Endothelial cell (in vitro differentiated cells): Measurements from ENCODE around the gene PRR23B. TPM values are rescaled to one million over a fixed set of nuclear protein-coding genes. Genes with fewer than 3 reads are reported as not detected.

Experiments used
- DNase-seq: peaks from one replicate; pipeline ENCODE4 v3.0.0; 2021; ENCODE audit warnings: low spot score
- H3K27ac Mint-ChIP-seq: one replicate; pipeline ENCODE4 v1.8.0; 2021; ENCODE audit warnings: mixed read lengths, inconsistent platforms; ENCODE audit not compliant: unreplicated experiment
- H3K27me3 Mint-ChIP-seq: one replicate; pipeline ENCODE4 v1.8.0; 2021; ENCODE audit warnings: mild to moderate bottlenecking, moderate library complexity, mixed read lengths, inconsistent platforms; ENCODE audit not compliant: unreplicated experiment
- H3K36me3 Mint-ChIP-seq: one replicate; pipeline ENCODE4 v1.8.0; 2021; ENCODE audit warnings: mild to moderate bottlenecking, low read depth, mixed read lengths, inconsistent platforms; ENCODE audit not compliant: unreplicated experiment
- H3K4me1 Mint-ChIP-seq: one replicate; pipeline ENCODE4 v1.8.0; 2021; ENCODE audit warnings: mild to moderate bottlenecking, mixed read lengths, inconsistent platforms; ENCODE audit not compliant: unreplicated experiment
- H3K4me3 Mint-ChIP-seq: one replicate; pipeline ENCODE4 v1.8.0; 2021; ENCODE audit warnings: mild to moderate bottlenecking, mixed read lengths, inconsistent platforms; ENCODE audit not compliant: unreplicated experiment
- H3K9me3 Mint-ChIP-seq: one replicate; pipeline ENCODE4 v1.8.0; 2021; ENCODE audit warnings: mixed read lengths, inconsistent platforms; ENCODE audit not compliant: unreplicated experiment
- total RNA-seq: library from RNA; stranded (reverse); fragmentation: NEBNext Ultra II Directional; extraction: Animal tissue kit (Norgen Biotek cat#: 25700); gene quantifications from one replicate; pipeline ENCODE4 v1.2.1, GENCODE V29; 2021; ENCODE audit not compliant: unreplicated experiment
- TF ChIP-seq, protein P1 (sequence below): fragments of 200-600 bp; sonication (generic); IDR thresholded peaks from one replicate; pipeline ENCODE4 v1.5.0; 2021; ENCODE audit warnings: antibody characterized with exemption; ENCODE audit not compliant: unreplicated experiment

Gene PRR23B
- total RNA-seq, 1 donor from 2014 or later, result not detected

DNA sequence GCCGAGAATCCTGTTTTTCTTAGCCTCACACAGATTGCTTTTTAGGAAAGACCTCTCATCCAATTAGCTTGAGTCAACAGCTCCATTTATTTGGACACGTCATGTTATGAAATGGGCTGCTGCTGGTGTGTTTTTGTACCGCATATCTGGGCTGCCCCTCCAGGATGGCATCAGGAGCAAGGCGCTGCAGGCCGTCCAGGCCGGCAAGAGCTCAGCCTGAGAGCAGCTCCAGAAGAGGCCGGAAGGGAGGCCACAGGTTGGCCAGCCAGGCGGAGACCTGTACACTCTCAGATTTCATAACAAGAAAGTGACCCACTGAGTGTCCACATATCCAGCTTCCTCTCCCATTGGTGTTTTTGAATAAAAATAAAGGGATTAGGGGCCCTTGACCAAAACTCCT is 45.4 kb downstream of the PRR23B start:
- H3K36me3 Mint-ChIP-seq, result no peaks in the 10 kb centered on the region
- no peak overlapping the region for H3K27ac Mint-ChIP-seq
- no peak for DNase-seq
- no peaks in the 10 kb centered on the region for H3K9me3 Mint-ChIP-seq
- H3K27me3 Mint-ChIP-seq, result peaks cover 4% of the 10 kb centered on the region
- H3K4me3 Mint-ChIP-seq, result no peak overlapping the region
- no peaks in the 10 kb centered on the region for H3K4me1 Mint-ChIP-seq
- TF ChIP-seq, protein P1, sequence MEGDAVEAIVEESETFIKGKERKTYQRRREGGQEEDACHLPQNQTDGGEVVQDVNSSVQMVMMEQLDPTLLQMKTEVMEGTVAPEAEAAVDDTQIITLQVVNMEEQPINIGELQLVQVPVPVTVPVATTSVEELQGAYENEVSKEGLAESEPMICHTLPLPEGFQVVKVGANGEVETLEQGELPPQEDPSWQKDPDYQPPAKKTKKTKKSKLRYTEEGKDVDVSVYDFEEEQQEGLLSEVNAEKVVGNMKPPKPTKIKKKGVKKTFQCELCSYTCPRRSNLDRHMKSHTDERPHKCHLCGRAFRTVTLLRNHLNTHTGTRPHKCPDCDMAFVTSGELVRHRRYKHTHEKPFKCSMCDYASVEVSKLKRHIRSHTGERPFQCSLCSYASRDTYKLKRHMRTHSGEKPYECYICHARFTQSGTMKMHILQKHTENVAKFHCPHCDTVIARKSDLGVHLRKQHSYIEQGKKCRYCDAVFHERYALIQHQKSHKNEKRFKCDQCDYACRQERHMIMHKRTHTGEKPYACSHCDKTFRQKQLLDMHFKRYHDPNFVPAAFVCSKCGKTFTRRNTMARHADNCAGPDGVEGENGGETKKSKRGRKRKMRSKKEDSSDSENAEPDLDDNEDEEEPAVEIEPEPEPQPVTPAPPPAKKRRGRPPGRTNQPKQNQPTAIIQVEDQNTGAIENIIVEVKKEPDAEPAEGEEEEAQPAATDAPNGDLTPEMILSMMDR, result no peak

DNA sequence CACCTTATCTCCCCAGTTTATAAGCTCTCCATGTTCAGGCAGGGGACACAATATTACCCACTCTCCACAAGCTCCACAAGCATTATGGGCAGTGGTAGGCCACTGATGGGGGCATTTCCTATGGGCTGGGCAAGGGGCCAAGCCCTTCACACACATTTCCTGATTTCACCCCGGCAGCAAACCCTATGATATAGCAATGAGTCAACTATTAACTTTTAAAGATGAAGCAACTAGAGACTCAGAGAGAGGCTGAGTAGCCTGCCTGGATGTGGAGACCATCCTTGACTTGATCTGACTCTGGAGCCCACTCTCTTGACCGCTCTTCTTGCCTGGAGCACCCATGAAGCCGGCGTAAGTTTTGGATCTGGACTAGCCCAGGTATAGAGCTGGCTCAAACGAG is 46.3 kb downstream of the PRR23B start:
- DNase-seq, result no peak
- TF ChIP-seq, protein P1, result no peak
- H3K4me3 Mint-ChIP-seq, result no peak overlapping the region
- no peaks in the 10 kb centered on the region for H3K4me1 Mint-ChIP-seq
- no peaks in the 10 kb centered on the region for H3K9me3 Mint-ChIP-seq
- no peak overlapping the region for H3K27ac Mint-ChIP-seq
- H3K36me3 Mint-ChIP-seq, result no peaks in the 10 kb centered on the region
- peaks cover 4% of the 10 kb centered on the region for H3K27me3 Mint-ChIP-seq

DNA sequence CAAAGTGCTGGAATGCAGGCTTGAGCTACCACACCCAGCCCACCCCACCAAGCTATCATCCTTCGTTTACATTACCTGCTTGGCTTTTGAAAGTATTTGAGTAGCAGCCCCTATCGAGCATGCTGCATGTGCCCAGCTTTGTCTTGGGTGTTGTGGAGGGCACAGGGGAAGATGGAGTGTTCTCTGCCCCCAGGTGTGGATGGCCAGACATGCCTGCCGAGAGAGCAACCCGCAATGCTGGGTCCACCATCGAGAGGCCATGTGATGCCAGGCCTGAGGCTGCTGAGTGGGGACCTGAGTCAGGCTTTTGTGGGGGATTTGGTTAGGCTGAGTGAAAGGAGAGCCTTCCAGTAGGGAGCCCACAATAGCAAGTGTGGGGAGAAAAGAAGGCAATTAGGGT is 47.8 kb downstream of the PRR23B start:
- TF ChIP-seq, protein P1, result no peak
- Mint-ChIP-seq H3K27me3 (peaks cover 3% of the 10 kb centered on the region), H3K27ac (no peak overlapping the region), H3K4me1 (no peaks in the 10 kb centered on the region), H3K4me3 (no peak overlapping the region), H3K36me3 (no peaks in the 10 kb centered on the region), H3K9me3 (no peaks in the 10 kb centered on the region)
- no peak for DNase-seq

DNA sequence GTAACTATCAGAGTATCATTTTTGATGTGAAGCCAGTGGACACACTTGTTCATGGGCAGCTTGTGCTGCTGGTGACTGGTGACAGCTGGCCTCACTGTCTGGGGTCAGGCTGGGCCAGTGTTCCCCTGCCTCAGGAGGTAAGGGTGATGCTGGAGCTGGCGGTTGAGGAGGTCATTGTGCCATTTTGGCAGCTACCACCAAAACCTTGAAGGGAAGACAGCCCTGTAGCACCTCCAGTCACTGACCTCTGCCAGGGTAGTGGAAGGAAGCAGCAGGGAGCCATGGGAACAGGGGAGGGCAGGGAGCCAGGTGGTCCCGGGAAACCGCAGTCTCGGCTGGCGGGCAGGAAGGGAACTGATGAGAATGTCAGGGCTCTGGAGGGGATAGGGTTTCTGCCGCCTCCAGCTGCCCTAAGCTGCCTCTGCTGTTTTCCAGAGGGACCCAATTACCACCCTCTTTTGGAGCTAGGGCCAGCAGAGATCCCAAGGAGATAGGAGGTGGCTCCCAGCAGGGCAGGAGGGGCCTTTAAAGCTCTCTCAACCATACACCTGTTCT is 48.9 kb downstream of the PRR23B start:
- Mint-ChIP-seq H3K4me3 (no peak overlapping the region), H3K27me3 (peaks cover 5% of the 10 kb centered on the region), H3K9me3 (no peaks in the 10 kb centered on the region), H3K27ac (no peak overlapping the region), H3K4me1 (no peaks in the 10 kb centered on the region), H3K36me3 (no peaks in the 10 kb centered on the region)
- TF ChIP-seq, protein P1, result no peak
- DNase-seq, result no peak

Other genes with a start within 250 kb of the PRR23B start
- gene PIK3CB, start 186.0 kb downstream of the PRR23B start, total RNA-seq, result 14.2 TPM
- gene FOXL2, start 73.8 kb downstream of the PRR23B start, total RNA-seq, result 6.8 TPM
- gene FOXL2NB, start 73.7 kb downstream of the PRR23B start, total RNA-seq, result 13.2 TPM
- gene PRR23A, start 14.7 kb downstream of the PRR23B start, total RNA-seq, result not detected
- gene PRR23C, start 24.0 kb upstream of the PRR23B start, total RNA-seq, result not detected